Measurements from ENCODE around the gene SLC5A8.
"Not testable (repeated sequence)": the region's sequence is repeated elsewhere in the genome, so short reads cannot be mapped to it uniquely, and the experiment has no call there.

The SLC5A8 gene

GRCh38 chr12:101168001-101168400 lies 42.0 kb downstream of the SLC5A8 start:
- no peak for DNase-seq

DNA sequence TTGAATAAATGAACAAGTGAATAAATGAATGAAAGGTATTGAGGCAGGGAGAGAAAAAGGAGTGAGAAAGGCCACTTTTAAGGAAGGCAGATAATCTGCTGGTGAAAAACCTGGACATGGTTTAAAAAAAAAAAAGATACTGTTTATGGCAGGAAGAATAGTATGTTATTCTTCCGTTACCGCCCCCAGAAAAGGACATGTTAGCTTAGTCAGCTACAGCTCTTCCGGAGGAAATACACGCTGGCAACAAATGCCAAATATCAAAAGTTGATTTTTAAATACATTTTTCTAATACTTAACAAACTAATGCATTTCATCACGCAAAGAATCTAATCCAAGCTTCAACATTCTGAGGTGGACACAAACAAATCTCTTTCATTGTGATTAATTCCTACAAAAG lies 43.2 kb downstream of the SLC5A8 start:
- DNase-seq = no peak

- DNase-seq = no peak
Measured at GRCh38 chr12:101165319-101165718, 44.7 kb downstream of the SLC5A8 start.

DNA sequence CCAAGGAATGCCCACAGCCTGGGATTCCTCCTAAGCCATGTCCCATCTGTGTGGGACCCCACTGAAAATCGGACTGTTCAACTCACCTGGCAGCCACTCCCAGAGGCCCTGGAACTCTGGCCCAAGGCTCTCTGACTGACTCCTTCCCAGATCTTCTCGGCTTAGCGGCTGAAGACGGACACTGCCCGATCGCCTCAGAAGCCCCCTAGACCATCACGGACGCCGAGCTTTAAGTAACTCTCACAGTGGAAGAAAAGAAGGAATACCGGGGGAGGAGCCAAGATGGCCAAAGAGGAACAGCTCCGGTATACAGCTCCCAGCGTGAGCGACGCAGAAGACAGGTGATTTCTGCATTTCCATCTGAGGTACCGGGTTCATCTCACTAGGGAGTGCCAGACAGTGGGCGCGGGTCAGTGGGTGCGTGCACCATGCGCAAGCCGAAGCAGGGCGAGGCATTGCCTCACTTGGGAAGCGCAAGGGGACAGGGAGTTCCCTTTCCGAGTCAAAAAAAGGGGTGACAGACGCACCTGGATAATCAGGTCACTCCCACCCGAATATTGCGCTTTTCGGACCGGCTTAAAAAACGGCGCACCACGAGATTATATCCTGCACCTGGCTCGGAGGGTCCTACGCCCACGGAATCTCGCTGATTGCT lies 64.1 kb downstream of the SLC5A8 start:
- DNase-seq = not testable (repeated sequence)

GRCh38 chr12:101127521-101128219 lies 82.4 kb downstream of the SLC5A8 start:
- DNase-seq = no peak

DNA sequence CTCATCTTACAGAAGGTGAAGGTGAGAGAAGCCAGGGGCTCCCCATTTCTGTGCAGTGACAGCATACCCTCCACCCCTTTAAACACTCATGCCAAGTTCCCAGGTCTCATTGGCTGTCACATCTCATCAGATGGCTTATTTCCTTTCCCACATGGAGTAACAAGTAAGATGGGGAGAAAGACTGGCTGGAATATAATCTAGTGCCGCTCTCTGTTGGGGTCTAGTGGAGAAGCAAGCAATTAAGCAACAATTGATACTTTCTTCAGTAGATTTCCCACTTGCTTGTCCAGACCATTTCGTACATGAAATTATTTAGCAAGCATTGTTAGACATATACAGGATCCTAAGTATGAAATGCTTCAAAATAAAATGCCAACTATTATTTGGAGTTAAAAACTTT lies 92.2 kb downstream of the SLC5A8 start:
- DNase-seq = no peak

- no peak for DNase-seq
Measured at GRCh38 chr12:101116911-101117310, 93.1 kb downstream of the SLC5A8 start.

DNA sequence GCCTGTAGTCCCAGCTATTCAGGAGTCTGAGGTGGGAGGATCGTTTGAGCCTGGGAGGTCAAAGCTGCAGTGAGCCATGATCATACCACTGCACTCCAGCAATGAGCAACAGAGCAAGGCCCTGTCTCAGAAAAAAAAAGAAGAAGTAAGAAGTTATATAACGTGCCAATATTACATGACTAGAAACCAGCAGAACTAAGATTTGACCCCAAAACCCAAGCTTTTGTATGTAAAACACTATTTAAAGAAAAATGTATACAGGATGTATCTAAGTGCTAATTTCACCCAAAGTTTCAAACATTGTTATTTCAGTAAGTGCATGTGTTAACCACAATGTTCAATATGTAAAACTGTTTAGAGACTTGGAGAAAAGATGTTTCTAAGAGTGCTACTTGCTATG lies 94.7 kb downstream of the SLC5A8 start:
- DNase-seq = no peak

GRCh38 chr12:101111441-101111840 lies 98.6 kb downstream of the SLC5A8 start:
- no peak for DNase-seq

DNA sequence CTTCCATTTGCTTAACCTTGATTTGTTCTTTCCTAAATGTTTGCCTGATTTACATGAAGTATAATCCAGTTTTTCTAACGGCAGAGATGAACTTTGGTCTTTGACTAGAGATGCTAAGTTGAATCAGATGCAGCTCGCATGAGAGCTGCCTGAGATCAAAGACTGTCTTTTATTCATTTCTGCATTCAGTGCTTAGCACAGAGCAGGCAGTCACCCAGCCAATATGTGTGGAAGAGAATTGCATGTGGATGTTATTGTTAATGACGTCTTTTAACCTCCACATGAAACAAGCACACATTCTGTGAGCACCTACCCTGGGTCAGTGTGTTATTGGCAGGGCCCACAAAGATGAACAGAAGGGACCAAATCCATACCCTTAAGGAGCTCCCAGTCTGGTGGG lies 99.2 kb downstream of the SLC5A8 start:
- DNase-seq = no peak

GRCh38 chr12:101108130-101108529 lies 101.9 kb downstream of the SLC5A8 start:
- DNase-seq = no peak

DNA sequence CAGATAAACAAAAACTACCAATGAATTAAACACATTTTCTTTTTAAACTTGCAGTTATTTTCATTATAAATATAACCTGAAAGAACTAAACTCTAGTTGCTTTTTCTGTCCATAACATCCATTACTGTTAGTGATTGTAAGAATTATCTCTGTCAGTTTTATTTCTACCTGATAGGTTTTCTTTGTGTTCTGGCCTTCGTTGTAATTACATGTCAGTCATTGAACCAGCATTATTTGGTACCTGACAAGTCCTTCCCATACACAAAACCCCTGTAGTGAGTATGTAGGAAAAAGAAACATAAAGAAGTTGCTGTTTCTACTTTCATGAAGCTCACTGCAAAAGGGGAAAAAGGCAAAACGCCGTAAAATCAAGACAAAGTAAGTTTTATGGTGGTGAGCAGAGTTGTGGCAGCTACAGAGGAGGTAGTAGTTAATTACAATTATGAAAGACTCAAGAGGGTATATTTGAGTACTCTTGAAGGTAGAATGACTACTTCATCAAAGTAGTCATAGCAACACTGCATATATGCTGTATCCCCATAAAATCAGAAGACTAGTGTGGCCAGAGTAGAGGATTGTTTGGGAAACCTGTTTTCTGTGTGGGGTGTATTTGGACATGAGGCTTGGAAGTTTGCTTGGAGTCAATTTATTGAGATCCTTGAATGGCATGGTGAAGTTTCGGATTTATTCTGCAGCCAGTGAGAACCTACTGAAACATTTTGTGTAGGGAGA lies 102.8 kb downstream of the SLC5A8 start:
- no peak for DNase-seq
